Measurements from ENCODE around the gene LCLAT1.
"Not testable (repeated sequence)": the region's sequence is repeated elsewhere in the genome, so short reads cannot be mapped to it uniquely, and the experiment has no call there.

Gene LCLAT1

GRCh38 chr2:30500699-30501098 lies 53.7 kb downstream of the LCLAT1 start:
- no peak for DNase-seq
- TF ChIP-seq POLR2A (IDR thresholded peaks at IDR 0.05; ENCODE audit: low read length) (no peak), GATA1 (IDR thresholded peaks at IDR 0.05; ENCODE audit: low read depth, low read length) (no peak)

- no peak for TF ChIP-seq GATA1 (IDR thresholded peaks at IDR 0.05; ENCODE audit: low read depth, low read length)
- no peak for TF ChIP-seq POLR2A (IDR thresholded peaks at IDR 0.05; ENCODE audit: low read length)
- no peak for DNase-seq
Measured at GRCh38 chr2:30502310-30502709, 55.3 kb downstream of the LCLAT1 start.

- no peak for TF ChIP-seq POLR2A (IDR thresholded peaks at IDR 0.05; ENCODE audit: low read length)
- no peak for TF ChIP-seq GATA1 (IDR thresholded peaks at IDR 0.05; ENCODE audit: low read depth, low read length)
- DNase-seq, result no peak
Measured at GRCh38 chr2:30503007-30503694, 56.1 kb downstream of the LCLAT1 start.

- no peak for TF ChIP-seq GATA1 (IDR thresholded peaks at IDR 0.05; ENCODE audit: low read depth, low read length)
- no peak for TF ChIP-seq POLR2A (IDR thresholded peaks at IDR 0.05; ENCODE audit: low read length)
- DNase-seq, result no peak
Measured at GRCh38 chr2:30503695-30504052, 56.6 kb downstream of the LCLAT1 start.

GRCh38 chr2:30504731-30505130 lies 57.7 kb downstream of the LCLAT1 start:
- no peak for DNase-seq
- TF ChIP-seq GATA1 (IDR thresholded peaks at IDR 0.05; ENCODE audit: low read depth, low read length), result no peak
- no peak for TF ChIP-seq POLR2A (IDR thresholded peaks at IDR 0.05; ENCODE audit: low read length)

- TF ChIP-seq GATA1 (IDR thresholded peaks at IDR 0.05; ENCODE audit: low read depth, low read length) (no peak), POLR2A (IDR thresholded peaks at IDR 0.05; ENCODE audit: low read length) (no peak)
- no peak for DNase-seq
Measured at GRCh38 chr2:30505500-30506180, 58.6 kb downstream of the LCLAT1 start.

- not testable (repeated sequence) for DNase-seq
Measured at GRCh38 chr2:30507460-30507859, 60.4 kb downstream of the LCLAT1 start.

- TF ChIP-seq POLR2A (IDR thresholded peaks at IDR 0.05; ENCODE audit: low read length) (no peak), GATA1 (IDR thresholded peaks at IDR 0.05; ENCODE audit: low read depth, low read length) (no peak)
- DNase-seq, result no peak
Measured at GRCh38 chr2:30509716-30510115, 62.7 kb downstream of the LCLAT1 start.

- DNase-seq, result no peak
- no peak for TF ChIP-seq POLR2A (IDR thresholded peaks at IDR 0.05; ENCODE audit: low read length)
- TF ChIP-seq GATA1 (IDR thresholded peaks at IDR 0.05; ENCODE audit: low read depth, low read length), result no peak
Measured at GRCh38 chr2:30510409-30510808, 63.4 kb downstream of the LCLAT1 start.

- DNase-seq, result peak; percentile 18 to 42
- no peak for TF ChIP-seq POLR2A (IDR thresholded peaks at IDR 0.05; ENCODE audit: low read length)
- TF ChIP-seq GATA1 (IDR thresholded peaks at IDR 0.05; ENCODE audit: low read depth, low read length), result no peak
Measured at GRCh38 chr2:30511122-30512083, 64.4 kb downstream of the LCLAT1 start.

- TF ChIP-seq POLR2A (IDR thresholded peaks at IDR 0.05; ENCODE audit: low read length), result no peak
- TF ChIP-seq GATA1 (IDR thresholded peaks at IDR 0.05; ENCODE audit: low read depth, low read length), result no peak
- DNase-seq, result no peak
Measured at GRCh38 chr2:30512243-30512886, 65.3 kb downstream of the LCLAT1 start.

- DNase-seq, result peak; percentile 49 to 86
Measured at GRCh38 chr2:30513649-30514048, 66.6 kb downstream of the LCLAT1 start.

GRCh38 chr2:30514134-30514847 lies 67.2 kb downstream of the LCLAT1 start:
- DNase-seq, result peak; percentile 59 to 64
- TF ChIP-seq POLR2A (IDR thresholded peaks at IDR 0.05; ENCODE audit: low read length) (no peak), GATA1 (IDR thresholded peaks at IDR 0.05; ENCODE audit: low read depth, low read length) (no peak)

Measured in erythroblast (primary cell).